OCI-LY1 (cell line): ENCODE measurements around the gene FBF1.

ENCODE experiments used
- CTCF ChIP-seq: fragments of 200-600 bp; sonication (generic), shearing (Covaris generic); IDR thresholded peaks from 2 replicates; pipeline ENCODE4 v1.5.1; 2017; ENCODE audit warnings: mild to moderate bottlenecking, antibody characterized with exemption, low read length, moderate library complexity, mixed read lengths
- EZH2 ChIP-seq: fragments of 200-600 bp; sonication (generic), shearing (Covaris generic); IDR thresholded peaks from 2 replicates; pipeline ENCODE4 v1.8.0; 2017; ENCODE audit warnings: borderline replicate concordance, mixed run types, mild to moderate bottlenecking, antibody characterized with exemption, low read length, moderate library complexity, mixed read lengths

DNA sequence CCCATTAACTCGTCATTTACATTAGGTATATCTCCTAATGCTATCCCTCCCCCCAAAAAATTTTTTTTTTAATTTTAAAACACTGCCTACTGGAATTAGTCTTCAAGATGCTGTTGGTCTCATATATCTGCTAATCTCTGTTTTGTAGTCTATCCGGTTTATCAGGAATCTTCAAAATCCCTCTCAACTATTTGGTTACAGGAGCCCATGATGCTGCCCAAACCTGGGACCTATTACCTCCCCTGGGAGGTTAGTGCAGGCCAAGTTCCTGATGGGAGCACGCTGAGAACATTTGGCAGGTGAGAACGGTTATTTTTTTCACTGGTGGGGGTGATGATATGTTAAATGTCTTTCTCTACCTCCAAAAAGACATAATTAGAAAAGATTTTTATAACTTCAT is 45.1 kb upstream of the FBF1 start:
- TF ChIP-seq CTCF (no peak), EZH2 (no peak)
